NOMO-1 (cell line): Measurements from ENCODE around the gene TANGO6.
A peak's percentile ranks its signal among the peaks of the same experiment; 100 is the strongest.
"Not testable (repeated sequence)": the region's sequence is repeated elsewhere in the genome, so short reads cannot be mapped to it uniquely, and the experiment has no call there.

ENCODE experiments used
- DNase-seq, 2 experiments: peaks; one replicate each; lab custom pipeline; 2025; ENCODE audit not compliant: unreplicated experiment in 2 of 2; lab: John Stamatoyannopoulos, UW

The TANGO6 gene

GRCh38 chr16:68954911-68955635 lies 111.7 kb downstream of the TANGO6 start:
- peak in 1 of 2 experiments; percentile 33 for DNase-seq

GRCh38 chr16:68960910-68961309 lies 117.6 kb downstream of the TANGO6 start:
- DNase-seq = no peak

- peak; percentile 65 to 96 for DNase-seq
Measured at GRCh38 chr16:68961778-68962402, 118.6 kb downstream of the TANGO6 start.

- no peak for DNase-seq
Measured at GRCh38 chr16:68969338-68969737, 126.0 kb downstream of the TANGO6 start.

- DNase-seq = no peak
Measured at GRCh38 chr16:68972013-68972412, 128.7 kb downstream of the TANGO6 start.

- no peak for DNase-seq
Measured at GRCh38 chr16:68972720-68973119, 129.4 kb downstream of the TANGO6 start.

- no peak for DNase-seq
Measured at GRCh38 chr16:68973611-68974120, 130.3 kb downstream of the TANGO6 start.

GRCh38 chr16:68978303-68978954 lies 135.1 kb downstream of the TANGO6 start:
- peak in 1 of 2 experiments; percentile 19 for DNase-seq

- DNase-seq = no peak
Measured at GRCh38 chr16:68980695-68981315, 137.5 kb downstream of the TANGO6 start.

GRCh38 chr16:68981971-68982370 lies 138.6 kb downstream of the TANGO6 start:
- DNase-seq = no peak

- DNase-seq = no peak
Measured at GRCh38 chr16:68984467-68984866, 141.1 kb downstream of the TANGO6 start.

GRCh38 chr16:68985268-68985667 lies 141.9 kb downstream of the TANGO6 start:
- DNase-seq = no peak

- DNase-seq = no peak
Measured at GRCh38 chr16:68985855-68986254, 142.5 kb downstream of the TANGO6 start.

GRCh38 chr16:68987734-68988457 lies 144.6 kb downstream of the TANGO6 start:
- DNase-seq = no peak

- DNase-seq = not testable (repeated sequence)
Measured at GRCh38 chr16:68990172-68990845, 147.0 kb downstream of the TANGO6 start.

GRCh38 chr16:68991075-68991474 lies 147.7 kb downstream of the TANGO6 start:
- DNase-seq = no peak

- DNase-seq = no peak
Measured at GRCh38 chr16:68992521-68992920, 149.2 kb downstream of the TANGO6 start.

- DNase-seq = no peak
Measured at GRCh38 chr16:68993456-68993855, 150.1 kb downstream of the TANGO6 start.

GRCh38 chr16:68993885-68994284 lies 150.6 kb downstream of the TANGO6 start:
- no peak for DNase-seq

- no peak for DNase-seq
Measured at GRCh38 chr16:68994324-68994723, 151.0 kb downstream of the TANGO6 start.
